Endodermal cell (in vitro differentiated cells): ENCODE measurements around the gene MALRD1. TPM values are rescaled to one million over a fixed set of nuclear protein-coding genes. Genes with fewer than 3 reads are reported as not detected.
A peak's percentile ranks its signal among the peaks of the same experiment; 100 is the strongest.
"Not testable (repeated sequence)": the region's sequence is repeated elsewhere in the genome, so short reads cannot be mapped to it uniquely, and the experiment has no call there.

Source experiments
- DNase-seq: peaks from one replicate; pipeline ENCODE4 v3.0.0-alpha.2; 2017
- H3K27ac ChIP-seq: 2 replicates; pipeline ENCODE4 v1.5.1; 2013; ENCODE audit warnings: mild to moderate bottlenecking, low read depth, low read length, moderate library complexity
- H3K27me3 ChIP-seq: 2 replicates; pipeline ENCODE4 v1.6.1; 2013; ENCODE audit warnings: mild to moderate bottlenecking, low read length, moderate library complexity; ENCODE audit not compliant: insufficient read depth, control insufficient read depth, poor library complexity, severe bottlenecking
- H3K36me3 ChIP-seq: 2 replicates; pipeline ENCODE4 v1.7.0; 2013; ENCODE audit warnings: mild to moderate bottlenecking, low read length, moderate library complexity; ENCODE audit not compliant: control insufficient read depth, insufficient read depth
- H3K4me1 ChIP-seq: one replicate; pipeline ENCODE4 v1.7.0; 2013; ENCODE audit warnings: low read length; ENCODE audit not compliant: control insufficient read depth, insufficient read depth
- H3K4me3 ChIP-seq: 2 replicates; pipeline ENCODE4 v1.5.1; 2013; ENCODE audit warnings: mild to moderate bottlenecking, low read length, moderate library complexity
- H3K9ac ChIP-seq: 2 replicates; pipeline ENCODE4 v1.6.1; 2013; ENCODE audit warnings: mild to moderate bottlenecking, low read length, moderate library complexity; ENCODE audit not compliant: poor library complexity, severe bottlenecking; ENCODE audit errors: extremely low read depth
- H3K9me3 ChIP-seq: 2 replicates; pipeline ENCODE4 v1.6.1; 2013; ENCODE audit warnings: mild to moderate bottlenecking, low read length, moderate library complexity; ENCODE audit not compliant: control insufficient read depth
- H3K27ac Mint-ChIP-seq: 2 replicates; pipeline ENCODE4 v1.8.0; 2020; ENCODE audit warnings: mixed read lengths
- H3K27me3 Mint-ChIP-seq: 2 replicates; pipeline ENCODE4 v1.8.0; 2021; ENCODE audit warnings: mild to moderate bottlenecking, mixed read lengths; ENCODE audit not compliant: insufficient read depth
- H3K36me3 Mint-ChIP-seq: 2 replicates; pipeline ENCODE4 v1.8.0; 2020; ENCODE audit warnings: low read depth, mixed read lengths
- H3K4me1 Mint-ChIP-seq: 2 replicates; pipeline ENCODE4 v1.8.0; 2020; ENCODE audit warnings: mixed read lengths
- H3K4me3 Mint-ChIP-seq: 2 replicates; pipeline ENCODE4 v1.8.0; 2020; ENCODE audit warnings: mild to moderate bottlenecking, moderate library complexity, mixed read lengths
- H3K9me3 Mint-ChIP-seq: 2 replicates; pipeline ENCODE4 v1.8.0; 2020; ENCODE audit warnings: mild to moderate bottlenecking, mixed read lengths
- WGBS, 2 experiments: methylation state at CpG; one replicate each; pipeline versions ENCODE4 v1.1.5 to v1.1.7; 2013; ENCODE audit warnings: missing lambda C conversion rate in 2 of 2, mixed read lengths in 1 of 2; ENCODE audit not compliant: insufficient coverage in 1 of 2, insufficient read length in 1 of 2; 5-methylcytosine and 5-hydroxymethylcytosine counted together
- total RNA-seq, 2 donors: library from RNA; stranded (reverse); fragmentation: NEBNext Ultra II Directional in 1 of 2; extraction: Animal tissue kit (Norgen Biotek cat#: 25700) in 1 of 2; gene quantifications; 2 replicates in 1 of 2; 3 replicates in 1 of 2; pipeline ENCODE4 v1.2.1, GENCODE V29; 2021
- TF ChIP-seq, protein P1 (sequence below): fragments of 200-600 bp; sonication (generic); conservative IDR thresholded peaks from 2 replicates; pipeline ENCODE4 v1.5.0; 2021; ENCODE audit warnings: antibody characterized with exemption, mild to moderate bottlenecking

MALRD1 gene
- total RNA-seq, 2 donors from 2014 or later, result 0.64 to 1.5 TPM

DNA sequence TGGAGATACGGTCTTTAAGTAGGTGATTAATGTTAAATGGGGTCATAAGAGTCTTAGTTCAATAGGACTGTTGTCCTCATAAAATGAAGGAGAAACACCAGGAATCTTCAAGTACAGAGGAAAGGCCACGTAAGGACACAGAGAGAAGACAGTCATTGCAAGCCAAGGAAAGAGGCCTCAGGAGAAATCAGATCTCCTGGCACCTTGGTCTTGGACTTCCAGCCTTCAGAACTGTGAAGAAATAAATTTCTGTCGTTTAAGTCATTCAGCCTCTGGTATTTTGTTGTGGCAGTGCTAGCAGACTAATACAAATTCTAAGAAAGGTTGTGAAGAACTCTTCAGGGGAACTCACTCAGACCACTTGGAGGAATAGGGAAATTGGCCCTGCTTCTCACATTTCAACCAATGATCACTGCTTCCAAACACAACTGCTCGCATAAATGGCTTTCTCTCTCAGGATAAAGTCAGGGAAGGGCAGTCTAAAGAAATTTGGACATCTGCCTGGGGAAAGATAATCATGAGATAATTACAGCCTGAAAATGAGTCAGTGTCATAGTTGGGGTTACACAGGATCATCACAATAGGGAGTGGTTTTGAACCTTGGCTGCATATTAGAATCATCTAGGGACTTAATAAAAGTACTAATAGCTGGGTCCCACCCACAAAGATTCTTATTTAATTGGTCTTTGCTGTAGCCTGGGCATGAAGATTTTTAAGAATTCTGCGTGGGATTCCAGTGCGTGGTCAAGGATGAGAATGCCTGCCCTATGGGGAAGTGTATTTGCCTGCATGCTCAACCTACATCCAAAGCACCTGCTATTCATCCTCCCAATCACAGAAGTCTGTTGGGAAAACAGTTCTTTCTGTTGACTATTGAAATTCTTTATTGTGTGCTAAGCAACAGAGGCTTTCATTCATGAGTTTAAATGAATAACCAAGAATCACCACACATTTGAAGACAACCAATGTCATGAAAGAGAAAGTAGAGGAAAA lies 457.0 kb downstream of the MALRD1 start:
- peaks cover 11% of the 10 kb centered on the region for H3K4me1 Mint-ChIP-seq
- no peaks in the 10 kb centered on the region for H3K36me3 ChIP-seq
- no peaks in the 10 kb centered on the region for H3K9me3 ChIP-seq
- H3K27me3 ChIP-seq, result no peaks in the 10 kb centered on the region
- no peak overlapping the region for H3K4me3 Mint-ChIP-seq
- H3K27ac Mint-ChIP-seq, result no peak overlapping the region
- no peak overlapping the region for H3K4me3 ChIP-seq
- H3K9me3 Mint-ChIP-seq, result peaks cover 3% of the 10 kb centered on the region
- no peak for DNase-seq
- no peaks in the 10 kb centered on the region for H3K4me1 ChIP-seq
- no peak overlapping the region for H3K27ac ChIP-seq
- H3K27me3 Mint-ChIP-seq, result no peaks in the 10 kb centered on the region
- H3K36me3 Mint-ChIP-seq, result no peaks in the 10 kb centered on the region
- H3K9ac ChIP-seq, result no peak overlapping the region
- TF ChIP-seq, protein P1, sequence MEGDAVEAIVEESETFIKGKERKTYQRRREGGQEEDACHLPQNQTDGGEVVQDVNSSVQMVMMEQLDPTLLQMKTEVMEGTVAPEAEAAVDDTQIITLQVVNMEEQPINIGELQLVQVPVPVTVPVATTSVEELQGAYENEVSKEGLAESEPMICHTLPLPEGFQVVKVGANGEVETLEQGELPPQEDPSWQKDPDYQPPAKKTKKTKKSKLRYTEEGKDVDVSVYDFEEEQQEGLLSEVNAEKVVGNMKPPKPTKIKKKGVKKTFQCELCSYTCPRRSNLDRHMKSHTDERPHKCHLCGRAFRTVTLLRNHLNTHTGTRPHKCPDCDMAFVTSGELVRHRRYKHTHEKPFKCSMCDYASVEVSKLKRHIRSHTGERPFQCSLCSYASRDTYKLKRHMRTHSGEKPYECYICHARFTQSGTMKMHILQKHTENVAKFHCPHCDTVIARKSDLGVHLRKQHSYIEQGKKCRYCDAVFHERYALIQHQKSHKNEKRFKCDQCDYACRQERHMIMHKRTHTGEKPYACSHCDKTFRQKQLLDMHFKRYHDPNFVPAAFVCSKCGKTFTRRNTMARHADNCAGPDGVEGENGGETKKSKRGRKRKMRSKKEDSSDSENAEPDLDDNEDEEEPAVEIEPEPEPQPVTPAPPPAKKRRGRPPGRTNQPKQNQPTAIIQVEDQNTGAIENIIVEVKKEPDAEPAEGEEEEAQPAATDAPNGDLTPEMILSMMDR, result no peak
- 88 to 89% methylated on average over 3 to 6 of the region's 6 CpGs for WGBS, 2 experiments

DNA sequence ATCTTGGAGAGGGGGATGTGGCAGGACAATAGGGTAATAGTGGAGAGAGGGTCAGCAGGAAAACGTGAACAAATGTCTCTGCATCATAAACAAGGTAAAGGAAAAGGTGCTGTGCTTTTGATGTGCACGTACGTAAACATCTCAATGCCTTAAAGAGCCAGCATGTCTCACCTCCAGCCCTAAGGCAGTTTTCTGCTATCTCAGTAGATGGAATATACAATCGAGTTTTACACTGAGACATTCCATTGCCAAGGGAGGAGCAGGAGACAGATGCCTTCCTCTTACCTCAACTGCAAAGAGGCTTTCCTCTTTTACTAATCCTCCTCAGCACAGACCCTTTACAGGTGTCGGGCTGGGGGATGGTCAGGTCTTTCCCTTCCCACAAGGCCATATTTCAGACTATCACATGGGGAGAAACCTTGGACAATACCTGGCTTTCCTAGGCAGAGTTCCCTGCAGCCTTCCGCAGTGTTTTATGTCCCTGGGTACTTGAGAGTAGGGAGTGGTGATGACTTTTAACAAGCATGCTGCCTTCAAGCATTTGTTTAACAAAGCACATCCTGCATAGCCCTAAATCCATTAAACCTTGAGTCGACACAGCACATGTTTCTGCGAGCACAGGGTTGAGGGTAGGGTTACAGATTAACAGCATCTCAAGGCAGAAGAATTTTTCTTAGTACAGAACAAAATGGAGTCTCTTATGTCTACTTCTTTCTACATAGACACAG lies 461.6 kb downstream of the MALRD1 start:
- not testable (repeated sequence) for H3K4me1 ChIP-seq, H3K27ac ChIP-seq, H3K36me3 Mint-ChIP-seq, H3K27me3 Mint-ChIP-seq, H3K36me3 ChIP-seq, H3K4me3 ChIP-seq, H3K9ac ChIP-seq, H3K9me3 ChIP-seq, H3K9me3 Mint-ChIP-seq, H3K4me3 Mint-ChIP-seq, H3K27me3 ChIP-seq
- peak overlapping the region; percentile 60 for H3K27ac Mint-ChIP-seq
- H3K4me1 Mint-ChIP-seq, result peaks cover 14% of the 10 kb centered on the region
- WGBS, 2 experiments, result 69 to 80% methylated on average over 1 to 6 of the region's 8 CpGs
- peak; percentile 50 for DNase-seq

DNA sequence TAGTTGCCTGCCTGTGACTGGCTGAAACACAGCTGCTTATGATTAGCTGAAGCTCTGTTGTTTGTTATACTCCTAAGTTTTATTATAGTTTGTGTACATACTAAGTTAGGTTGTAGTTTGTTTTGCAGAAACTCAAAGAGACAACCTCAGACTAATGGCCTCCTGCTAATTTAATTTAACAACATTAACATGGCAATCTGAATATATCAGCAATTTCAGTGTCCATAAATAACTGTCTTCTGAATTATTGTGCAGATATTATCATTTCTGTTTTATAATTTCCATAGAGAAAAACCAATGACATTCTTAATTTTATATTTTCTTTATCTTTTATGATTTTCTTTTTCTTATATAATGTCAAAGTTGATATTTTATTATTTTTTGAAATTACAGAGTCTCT lies 469.5 kb downstream of the MALRD1 start:
- Mint-ChIP-seq H3K4me1 (no peaks in the 10 kb centered on the region), H3K27me3 (no peaks in the 10 kb centered on the region), H3K9me3 (peaks cover 6% of the 10 kb centered on the region), H3K36me3 (no peaks in the 10 kb centered on the region), H3K4me3 (no peak overlapping the region), H3K27ac (no peak overlapping the region)
- Histone ChIP-seq H3K27ac (no peak overlapping the region), H3K27me3 (no peaks in the 10 kb centered on the region), H3K4me3 (no peak overlapping the region), H3K4me1 (no peaks in the 10 kb centered on the region), H3K36me3 (no peaks in the 10 kb centered on the region), H3K9ac (no peak overlapping the region), H3K9me3 (peaks cover 12% of the 10 kb centered on the region)
- TF ChIP-seq, protein P1, result no peak
- DNase-seq, result no peak
